Large intestine (tissue), 3 donors: Measurements from ENCODE around the gene SORBS1. TPM values are rescaled to one million over a fixed set of nuclear protein-coding genes. Genes with fewer than 3 reads are reported as not detected.

Experiments used
- DNase-seq, 2 donors: peaks; one replicate each; pipeline versions ENCODE4 v3.0.0 to v3.0.0-alpha.2; 2013
- H3K27ac ChIP-seq: one replicate; pipeline ENCODE4 v1.5.1; 2013; ENCODE audit warnings: low read length
- H3K27me3 ChIP-seq: 2 replicates; pipeline ENCODE4 v1.6.1; 2013; ENCODE audit warnings: low read length; ENCODE audit not compliant: control insufficient read depth, insufficient read depth
- H3K36me3 ChIP-seq: 2 replicates; pipeline ENCODE4 v1.6.1; 2013; ENCODE audit warnings: low read length; ENCODE audit not compliant: control insufficient read depth, insufficient read depth
- H3K4me1 ChIP-seq: one replicate; pipeline ENCODE4 v1.6.1; 2013; ENCODE audit warnings: low read length; ENCODE audit not compliant: control insufficient read depth, insufficient read depth
- H3K4me3 ChIP-seq: one replicate; pipeline ENCODE4 v1.5.1; 2013; ENCODE audit warnings: low read length
- H3K9me3 ChIP-seq: one replicate; pipeline ENCODE4 v1.6.1; 2013; ENCODE audit warnings: mild to moderate bottlenecking, low read depth, low read length, moderate library complexity; ENCODE audit not compliant: control insufficient read depth
- WGBS: methylation state at CpG from one replicate; pipeline ENCODE4 v1.1.5; 2013; ENCODE audit warnings: low lambda C conversion rate; ENCODE audit not compliant: insufficient coverage; 5-methylcytosine and 5-hydroxymethylcytosine counted together
- polyA plus RNA-seq: library from polyadenylated mRNA; unstranded; fragments of 120-200 nt; gene quantifications from one replicate; pipeline ENCODE4 v1.2.1, GENCODE V29; 2013

The SORBS1 gene
- polyA plus RNA-seq, 1 donor = 60.2 TPM

GRCh38 chr10:95553674-95554073 lies 7.5 kb downstream of the SORBS1 start:
- no CpG with 5 or more reads among the region's 4 CpGs for WGBS
- H3K27me3 ChIP-seq = no peaks in the 10 kb centered on the region
- no peak overlapping the region for H3K27ac ChIP-seq
- H3K4me3 ChIP-seq = no peak overlapping the region
- H3K9me3 ChIP-seq = peaks cover 10% of the 10 kb centered on the region
- no peaks in the 10 kb centered on the region for H3K36me3 ChIP-seq
- DNase-seq = no peak
- peaks cover 10% of the 10 kb centered on the region for H3K4me1 ChIP-seq

DNA sequence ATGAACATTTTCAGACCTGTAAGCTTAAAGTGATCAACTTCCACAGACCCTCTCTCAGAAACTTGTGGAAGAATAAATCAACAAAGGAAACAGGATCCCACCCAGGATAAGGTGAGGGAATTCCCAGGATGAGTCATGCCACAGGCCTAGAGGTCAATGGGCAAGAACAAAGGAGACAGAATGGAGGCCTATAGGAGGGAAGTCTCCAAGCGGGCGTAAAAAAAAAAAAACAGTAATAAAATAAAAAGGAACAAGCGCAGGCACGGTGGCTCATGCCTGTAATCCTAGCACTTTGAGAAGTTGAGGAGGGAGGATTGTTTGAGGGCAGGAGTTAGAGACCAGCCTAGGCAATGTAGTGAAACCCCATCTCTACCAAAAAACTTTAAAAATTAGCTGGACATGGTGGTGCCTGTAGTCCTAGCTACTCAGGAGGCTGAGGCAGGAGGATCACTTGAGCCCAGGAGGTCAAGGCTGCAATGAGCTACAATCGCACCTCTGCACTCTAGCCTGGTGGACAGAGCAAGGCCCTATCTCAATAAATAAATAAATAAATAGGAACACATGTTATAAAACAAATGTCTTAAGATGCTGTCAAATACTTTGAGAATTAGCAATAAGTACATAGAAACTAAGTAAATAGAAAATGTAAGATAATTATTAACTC lies 8.4 kb downstream of the SORBS1 start:
- WGBS = 51% methylated on average over 4 of the region's 5 CpGs
- Histone ChIP-seq H3K27ac (no peak overlapping the region), H3K4me1 (peaks cover 10% of the 10 kb centered on the region)

GRCh38 chr10:95550073-95550672 lies 11.0 kb downstream of the SORBS1 start:
- DNase-seq = no peak
- peaks cover 10% of the 10 kb centered on the region for H3K9me3 ChIP-seq
- H3K4me3 ChIP-seq = no peak overlapping the region
- no peak overlapping the region for H3K27ac ChIP-seq
- no CpG with 5 or more reads among the region's 10 CpGs for WGBS
- no peaks in the 10 kb centered on the region for H3K27me3 ChIP-seq
- no peaks in the 10 kb centered on the region for H3K36me3 ChIP-seq
- H3K4me1 ChIP-seq = peaks cover 14% of the 10 kb centered on the region

More for the DNA sequence above, 8.4 kb downstream of the SORBS1 start:
- no peak overlapping the region for H3K4me3 ChIP-seq
- peaks cover 10% of the 10 kb centered on the region for H3K9me3 ChIP-seq
- no peaks in the 10 kb centered on the region for H3K36me3 ChIP-seq
- peak; percentile 52 to 65 for DNase-seq
- H3K27me3 ChIP-seq = no peaks in the 10 kb centered on the region

GRCh38 chr10:95547791-95548435 lies 13.3 kb downstream of the SORBS1 start:
- Histone ChIP-seq H3K4me1 (peaks cover 32% of the 10 kb centered on the region), H3K4me3 (no peak overlapping the region), H3K27me3 (no peaks in the 10 kb centered on the region), H3K9me3 (no peaks in the 10 kb centered on the region), H3K27ac (no peak overlapping the region), H3K36me3 (no peaks in the 10 kb centered on the region)
- no peak for DNase-seq
- WGBS = no CpG with 5 or more reads among the region's 3 CpGs

DNA sequence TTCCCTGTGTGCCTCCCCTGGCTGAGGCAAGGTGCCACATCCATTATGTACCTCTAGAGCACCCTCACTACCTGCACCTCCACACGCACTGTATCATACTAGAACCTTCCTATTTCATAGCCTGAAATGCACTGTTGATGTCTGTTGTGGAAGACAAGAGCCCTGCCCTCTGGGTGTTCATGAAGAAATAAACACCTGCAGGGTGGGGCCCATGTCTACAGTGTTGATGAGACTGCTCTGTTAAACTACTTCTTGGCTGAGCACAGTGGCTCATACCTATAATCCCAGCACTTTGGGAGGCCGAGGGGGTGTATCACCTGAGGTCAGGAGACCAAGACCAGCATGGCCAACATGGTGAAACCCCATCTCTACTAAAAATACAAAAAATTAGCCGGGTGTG lies 14.0 kb downstream of the SORBS1 start:
- DNase-seq = no peak
- no peak overlapping the region for H3K27ac ChIP-seq
- peaks cover 32% of the 10 kb centered on the region for H3K4me1 ChIP-seq
- no CpG with 5 or more reads among the region's 3 CpGs for WGBS
- no peaks in the 10 kb centered on the region for H3K27me3 ChIP-seq
- no peak overlapping the region for H3K4me3 ChIP-seq
- no peaks in the 10 kb centered on the region for H3K9me3 ChIP-seq
- no peaks in the 10 kb centered on the region for H3K36me3 ChIP-seq

GRCh38 chr10:95545981-95546380 lies 15.2 kb downstream of the SORBS1 start:
- no peak overlapping the region for H3K27ac ChIP-seq

GRCh38 chr10:95544783-95545500 lies 16.2 kb downstream of the SORBS1 start:
- H3K27ac ChIP-seq = peak overlapping the region; percentile 76
- peaks cover 47% of the 10 kb centered on the region for H3K4me1 ChIP-seq
- H3K9me3 ChIP-seq = no peaks in the 10 kb centered on the region
- no peaks in the 10 kb centered on the region for H3K27me3 ChIP-seq
- no peaks in the 10 kb centered on the region for H3K36me3 ChIP-seq
- H3K4me3 ChIP-seq = no peak overlapping the region
- no peak for DNase-seq
- WGBS = 40% methylated on average over 2 of the region's 12 CpGs

More at GRCh38 chr10:95545981-95546380, 15.2 kb downstream of the SORBS1 start:
- Histone ChIP-seq H3K4me3 (no peak overlapping the region), H3K36me3 (no peaks in the 10 kb centered on the region), H3K9me3 (no peaks in the 10 kb centered on the region), H3K4me1 (peaks cover 37% of the 10 kb centered on the region), H3K27me3 (no peaks in the 10 kb centered on the region)
- no peak for DNase-seq
- 100% methylated on average over 1 of the region's 2 CpGs for WGBS

GRCh38 chr10:95543459-95543858 lies 17.7 kb downstream of the SORBS1 start:
- Histone ChIP-seq H3K27ac (peak overlapping the region; percentile 76), H3K27me3 (no peaks in the 10 kb centered on the region), H3K9me3 (no peaks in the 10 kb centered on the region), H3K36me3 (no peaks in the 10 kb centered on the region), H3K4me1 (peaks cover 62% of the 10 kb centered on the region), H3K4me3 (no peak overlapping the region)
- peak in 1 of 2 donors; percentile 34 for DNase-seq
- WGBS = 20% methylated on average over 1 of the region's 4 CpGs

GRCh38 chr10:95542761-95543160 lies 18.4 kb downstream of the SORBS1 start:
- no peak for DNase-seq
- no CpG with 5 or more reads among the region's 2 CpGs for WGBS
- Histone ChIP-seq H3K9me3 (no peaks in the 10 kb centered on the region), H3K27me3 (no peaks in the 10 kb centered on the region), H3K27ac (peak overlapping the region; percentile 76), H3K36me3 (no peaks in the 10 kb centered on the region), H3K4me3 (no peak overlapping the region), H3K4me1 (peaks cover 69% of the 10 kb centered on the region)

GRCh38 chr10:95542330-95542729 lies 18.8 kb downstream of the SORBS1 start:
- Histone ChIP-seq H3K36me3 (no peaks in the 10 kb centered on the region), H3K27ac (peak overlapping the region; percentile 76), H3K27me3 (no peaks in the 10 kb centered on the region), H3K4me1 (peaks cover 72% of the 10 kb centered on the region), H3K4me3 (no peak overlapping the region), H3K9me3 (no peaks in the 10 kb centered on the region)
- no peak for DNase-seq
- WGBS = no CpG with 5 or more reads among the region's 4 CpGs
